SK-N-MC (cell line): ENCODE data around the gene LUC7L3.

ENCODE experiments used
- EZH2 ChIP-seq: fragments of 200-600 bp; sonication (generic); IDR thresholded peaks from one replicate; pipeline ENCODE4 v1.6.1; 2017; ENCODE audit warnings: antibody characterized with exemption
- FOXP2 ChIP-seq: optimal IDR thresholded peaks from 2 replicates; pipeline ENCODE3; 2011; ENCODE audit warnings: mild to moderate bottlenecking, moderate library complexity; ENCODE audit not compliant: insufficient read depth; ENCODE audit errors: extremely low read length, control extremely low read depth
- POLR2AphosphoS5 ChIP-seq: IDR thresholded peaks from 2 replicates; pipeline ENCODE4 v1.6.1; 2012; ENCODE audit warnings: mild to moderate bottlenecking, low read depth, low read length, borderline replicate concordance

DNA sequence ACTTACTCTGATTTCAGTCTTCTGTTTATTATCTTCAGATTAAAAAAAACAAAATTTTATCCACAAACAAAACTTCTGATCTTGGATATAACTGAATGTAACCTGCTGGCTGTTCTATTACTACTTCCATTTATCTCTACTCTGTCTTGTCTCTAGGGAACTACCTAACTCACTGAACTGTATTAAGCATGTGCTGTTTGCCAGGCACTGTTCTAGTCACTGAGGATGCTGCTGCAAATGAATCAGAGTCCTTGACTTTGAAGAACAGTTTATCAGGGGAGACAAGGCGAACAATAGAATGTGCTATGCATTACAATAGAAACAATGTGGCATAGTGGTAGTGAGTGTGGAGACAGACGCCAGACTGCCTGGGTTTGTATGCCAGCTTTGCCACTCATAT lies 9.4 kb upstream of the LUC7L3 start:
- no peak for TF ChIP-seq EZH2
- TF ChIP-seq POLR2AphosphoS5 = no peak
- no peak for TF ChIP-seq FOXP2
